ENCODE data around the gene SASH1.
"Not testable (repeated sequence)": the region's sequence is repeated elsewhere in the genome, so short reads cannot be mapped to it uniquely, and the experiment has no call there.

The SASH1 gene

DNA sequence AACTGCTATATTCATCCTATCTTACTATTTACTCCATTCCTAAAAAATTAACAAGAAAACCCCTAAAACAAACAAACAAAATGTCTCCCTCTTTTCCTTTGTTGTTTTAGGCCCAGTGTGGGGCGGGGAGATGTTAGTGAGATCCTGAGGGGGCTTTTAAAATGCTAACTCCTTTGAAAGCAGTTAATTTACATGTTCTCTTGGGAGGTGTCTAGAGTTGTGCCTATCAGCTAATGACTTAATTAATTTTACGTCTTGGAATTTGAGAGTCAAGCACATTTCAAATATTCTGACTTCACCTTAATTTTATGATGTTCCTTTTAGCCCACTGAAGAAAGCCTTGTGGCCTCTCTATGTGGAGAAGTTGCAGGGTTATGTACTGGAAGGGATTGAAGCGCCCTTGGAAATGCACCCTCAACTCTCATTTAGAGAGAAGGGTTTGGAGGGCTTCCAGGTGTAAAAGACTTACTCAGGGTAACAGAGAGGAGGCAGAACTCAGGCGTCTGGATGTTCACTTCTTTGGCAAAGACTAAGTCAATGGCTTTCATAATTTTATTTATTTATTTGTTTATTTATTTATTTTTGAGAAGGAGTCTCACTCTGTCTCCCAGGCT lies 4.9 kb downstream of the SASH1 start:
- H3K4me3 ChIP-seq (replicated peaks in 1 of 2; ENCODE audit: low read depth in 2 of 2, low read length in 2 of 2) = no peak overlapping the region
- TF ChIP-seq, protein P1, sequence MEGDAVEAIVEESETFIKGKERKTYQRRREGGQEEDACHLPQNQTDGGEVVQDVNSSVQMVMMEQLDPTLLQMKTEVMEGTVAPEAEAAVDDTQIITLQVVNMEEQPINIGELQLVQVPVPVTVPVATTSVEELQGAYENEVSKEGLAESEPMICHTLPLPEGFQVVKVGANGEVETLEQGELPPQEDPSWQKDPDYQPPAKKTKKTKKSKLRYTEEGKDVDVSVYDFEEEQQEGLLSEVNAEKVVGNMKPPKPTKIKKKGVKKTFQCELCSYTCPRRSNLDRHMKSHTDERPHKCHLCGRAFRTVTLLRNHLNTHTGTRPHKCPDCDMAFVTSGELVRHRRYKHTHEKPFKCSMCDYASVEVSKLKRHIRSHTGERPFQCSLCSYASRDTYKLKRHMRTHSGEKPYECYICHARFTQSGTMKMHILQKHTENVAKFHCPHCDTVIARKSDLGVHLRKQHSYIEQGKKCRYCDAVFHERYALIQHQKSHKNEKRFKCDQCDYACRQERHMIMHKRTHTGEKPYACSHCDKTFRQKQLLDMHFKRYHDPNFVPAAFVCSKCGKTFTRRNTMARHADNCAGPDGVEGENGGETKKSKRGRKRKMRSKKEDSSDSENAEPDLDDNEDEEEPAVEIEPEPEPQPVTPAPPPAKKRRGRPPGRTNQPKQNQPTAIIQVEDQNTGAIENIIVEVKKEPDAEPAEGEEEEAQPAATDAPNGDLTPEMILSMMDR (IDR thresholded peaks at IDR 0.05; ENCODE audit: low read depth, low read length) = no peak
- no peak for DNase-seq (ENCODE audit: low read depth in 2 of 2)

DNA sequence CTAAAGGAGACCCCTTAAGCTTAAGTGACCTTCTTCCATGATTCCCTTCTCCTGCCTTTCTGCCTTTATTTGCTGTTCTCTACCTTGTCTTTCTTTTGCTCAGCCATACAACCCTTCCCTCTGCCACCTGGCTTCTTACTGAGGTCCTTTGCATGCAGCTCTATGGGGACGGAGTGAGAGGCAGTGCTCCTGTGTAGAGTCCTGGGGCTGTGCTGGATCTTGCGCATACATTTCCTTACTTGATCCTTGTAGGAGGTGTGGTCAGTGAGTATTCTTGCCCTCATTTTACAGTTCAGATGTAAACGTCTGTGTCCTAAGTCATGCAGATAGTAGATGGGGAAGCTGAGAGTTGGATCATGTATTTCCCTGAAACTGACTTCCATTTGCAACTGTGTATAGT lies 5.7 kb downstream of the SASH1 start:
- TF ChIP-seq, protein P1 (IDR thresholded peaks at IDR 0.05; ENCODE audit: low read depth, low read length) = no peak
- no peak overlapping the region for H3K4me3 ChIP-seq (replicated peaks in 1 of 2; ENCODE audit: low read depth in 2 of 2, low read length in 2 of 2)
- no peak for DNase-seq (ENCODE audit: low read depth in 2 of 2)

DNA sequence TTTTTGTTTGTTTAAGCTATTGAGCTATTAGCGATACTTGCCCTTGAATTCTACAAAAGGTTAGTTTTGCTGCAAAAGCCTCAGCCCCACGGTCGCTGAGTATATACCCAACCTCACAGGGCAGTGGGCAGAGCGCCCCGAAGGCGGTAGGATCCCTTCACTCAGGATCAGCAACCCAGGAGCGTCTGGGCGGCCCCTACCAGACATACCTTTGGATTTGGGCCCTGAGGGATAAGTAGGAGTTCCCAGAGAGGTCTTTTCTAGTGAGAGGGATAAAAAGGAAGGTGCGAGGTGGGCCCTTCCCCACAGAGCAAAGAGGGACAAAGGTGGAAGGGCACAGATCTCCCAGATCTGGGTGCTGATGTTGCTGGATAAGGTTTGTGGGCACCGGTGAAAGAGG lies 6.1 kb downstream of the SASH1 start:
- no peak for DNase-seq (ENCODE audit: low read depth in 2 of 2)
- TF ChIP-seq, protein P1 (IDR thresholded peaks at IDR 0.05; ENCODE audit: low read depth, low read length) = no peak
- no peak overlapping the region for H3K4me3 ChIP-seq (replicated peaks in 1 of 2; ENCODE audit: low read depth in 2 of 2, low read length in 2 of 2)

DNA sequence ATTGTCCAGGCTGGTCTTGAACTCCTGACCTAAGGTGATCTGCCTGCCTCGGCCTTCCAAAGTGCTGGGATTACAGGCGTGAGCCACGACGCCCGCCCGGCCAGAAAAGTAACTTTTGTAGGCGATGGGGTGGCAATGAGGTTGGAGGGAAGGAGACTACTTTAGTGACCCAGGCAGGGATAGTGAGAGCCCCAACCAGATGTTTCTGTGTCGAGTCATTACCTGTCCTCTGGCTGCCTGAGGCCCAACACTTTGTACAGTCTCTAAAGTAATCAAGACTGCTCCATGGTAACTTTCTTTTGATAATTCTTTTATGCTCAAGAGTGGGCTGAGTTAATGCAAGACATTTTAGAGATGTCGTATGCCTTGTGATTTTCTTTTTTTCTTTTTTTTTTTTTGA lies 6.8 kb downstream of the SASH1 start:
- DNase-seq (ENCODE audit: low read depth in 2 of 2) = no peak
- TF ChIP-seq, protein P1 (IDR thresholded peaks at IDR 0.05; ENCODE audit: low read depth, low read length) = no peak
- H3K4me3 ChIP-seq (replicated peaks in 1 of 2; ENCODE audit: low read depth in 2 of 2, low read length in 2 of 2) = no peak overlapping the region

DNA sequence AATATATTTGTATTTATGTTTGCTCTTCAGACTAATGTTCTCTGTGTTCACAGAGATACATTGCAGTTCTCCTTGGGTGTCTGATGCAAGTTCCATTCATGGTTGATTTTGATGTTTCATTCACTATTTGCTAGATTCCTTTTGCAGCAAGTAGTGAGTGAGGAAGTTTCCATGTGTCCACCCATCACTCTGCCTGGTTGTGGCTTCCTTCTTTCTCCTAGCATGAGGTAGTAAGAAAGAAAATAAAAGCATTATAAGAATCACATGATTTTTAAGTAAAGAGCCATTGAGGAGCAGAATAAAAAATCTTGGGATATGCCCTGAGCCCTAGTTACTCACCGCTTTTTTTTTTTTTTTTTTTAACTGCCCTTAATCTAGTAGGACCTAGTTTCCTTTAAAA lies 8.7 kb downstream of the SASH1 start:
- H3K4me3 ChIP-seq (replicated peaks in 1 of 2; ENCODE audit: low read depth in 2 of 2, low read length in 2 of 2) = no peak overlapping the region
- TF ChIP-seq, protein P1 (IDR thresholded peaks at IDR 0.05; ENCODE audit: low read depth, low read length) = no peak
- no peak for DNase-seq (ENCODE audit: low read depth in 2 of 2)

DNA sequence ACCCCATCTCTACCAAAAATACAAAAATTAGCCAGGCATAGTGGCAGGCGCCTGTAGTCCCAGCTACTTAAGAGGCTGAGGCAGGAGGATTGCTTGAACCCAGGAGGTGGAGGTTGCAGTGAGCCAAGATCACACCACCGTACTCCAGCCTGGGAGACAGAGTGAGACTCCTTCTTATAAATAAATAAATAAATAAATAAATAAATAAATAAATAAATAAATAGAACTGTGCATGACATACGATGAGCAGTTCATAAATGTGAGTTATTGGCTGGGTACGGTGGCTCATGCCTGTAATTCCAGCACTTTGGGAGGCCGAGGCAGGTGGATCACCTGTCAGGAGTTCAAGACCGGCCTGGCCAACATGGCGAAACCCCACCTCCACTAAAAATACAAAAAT lies 9.8 kb downstream of the SASH1 start:
- H3K4me3 ChIP-seq (replicated peaks in 1 of 2; ENCODE audit: low read depth in 2 of 2, low read length in 2 of 2); DNase-seq (ENCODE audit: low read depth in 2 of 2): not testable (repeated sequence)

DNA sequence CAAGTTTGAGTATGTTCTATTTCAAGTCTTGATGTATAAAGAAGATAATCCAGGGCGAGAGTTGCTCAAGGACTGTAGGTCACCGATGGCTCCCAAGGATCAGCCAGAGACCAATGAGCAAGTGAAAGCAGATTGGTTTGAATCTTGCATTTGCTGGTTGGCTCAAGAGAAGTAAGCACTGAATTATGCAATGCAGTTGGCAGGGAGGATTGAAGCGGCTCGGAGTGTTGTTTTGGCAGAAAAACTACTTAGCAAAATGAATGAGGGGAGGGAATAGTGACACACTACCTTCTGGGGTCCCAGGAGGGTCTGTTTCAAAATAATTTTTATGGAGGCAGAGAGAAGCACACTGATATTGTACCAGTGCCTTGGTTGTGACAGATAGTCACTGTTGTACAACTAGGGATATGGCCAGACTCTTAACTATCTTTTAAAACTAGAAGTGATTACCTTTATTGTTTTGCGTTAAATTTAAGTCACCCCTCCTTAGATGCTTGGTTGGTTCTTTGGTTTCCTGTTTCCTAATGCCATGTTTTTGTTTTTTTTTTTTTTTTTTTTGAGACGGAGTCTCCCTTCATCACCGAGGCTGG lies 15.7 kb downstream of the SASH1 start:
- DNase-seq (ENCODE audit: low read depth in 2 of 2) = peak; percentile 86 to 91
- TF ChIP-seq, protein P1 (IDR thresholded peaks at IDR 0.05; ENCODE audit: low read depth, low read length) = no peak
- H3K4me3 ChIP-seq (replicated peaks in 1 of 2; ENCODE audit: low read depth in 2 of 2, low read length in 2 of 2) = no peak overlapping the region
